ENCODE results near the gene BRSK2.

DNA sequence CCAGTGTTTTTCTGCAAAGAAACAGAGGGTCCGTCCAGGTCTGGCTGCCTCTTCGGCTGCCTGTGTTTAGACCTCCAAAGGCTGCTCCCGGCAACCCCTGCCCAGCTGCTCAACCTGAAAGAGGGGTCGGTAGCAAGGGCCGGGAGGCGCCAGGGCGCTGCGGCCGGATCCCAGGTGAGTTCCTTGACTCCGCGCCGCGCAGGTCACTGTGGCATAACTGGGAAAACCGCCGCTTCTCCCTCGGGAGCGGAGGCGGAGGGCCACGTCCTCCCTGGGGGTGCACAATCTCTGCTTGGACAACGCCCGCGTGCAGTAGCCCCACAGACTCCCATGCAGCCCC lies 1.0 kb upstream of the BRSK2 start:
- TF ChIP-seq TAF1 (IDR thresholded peaks at IDR 0.05; ENCODE audit: borderline replicate concordance, low read depth, low read length) (no peak), JUND (IDR thresholded peaks at IDR 0.05) (no peak), SMC3 (IDR thresholded peaks at IDR 0.05; ENCODE audit: low read depth, low read length) (no peak), RFX5 (IDR thresholded peaks at IDR 0.05; ENCODE audit: low read length) (no peak), USF2 (IDR thresholded peaks at IDR 0.05; ENCODE audit: borderline replicate concordance, low read depth, low read length) (no peak), TEAD4 (IDR thresholded peaks at IDR 0.05; ENCODE audit: borderline replicate concordance, insufficient read depth) (no peak), NRF1 (IDR thresholded peaks at IDR 0.05; ENCODE audit: low read depth, low read length) (no peak), EZH2phosphoT487 (IDR thresholded peaks at IDR 0.05; ENCODE audit: borderline replicate concordance, low read depth) (no peak)
- TF ChIP-seq, protein P1, sequence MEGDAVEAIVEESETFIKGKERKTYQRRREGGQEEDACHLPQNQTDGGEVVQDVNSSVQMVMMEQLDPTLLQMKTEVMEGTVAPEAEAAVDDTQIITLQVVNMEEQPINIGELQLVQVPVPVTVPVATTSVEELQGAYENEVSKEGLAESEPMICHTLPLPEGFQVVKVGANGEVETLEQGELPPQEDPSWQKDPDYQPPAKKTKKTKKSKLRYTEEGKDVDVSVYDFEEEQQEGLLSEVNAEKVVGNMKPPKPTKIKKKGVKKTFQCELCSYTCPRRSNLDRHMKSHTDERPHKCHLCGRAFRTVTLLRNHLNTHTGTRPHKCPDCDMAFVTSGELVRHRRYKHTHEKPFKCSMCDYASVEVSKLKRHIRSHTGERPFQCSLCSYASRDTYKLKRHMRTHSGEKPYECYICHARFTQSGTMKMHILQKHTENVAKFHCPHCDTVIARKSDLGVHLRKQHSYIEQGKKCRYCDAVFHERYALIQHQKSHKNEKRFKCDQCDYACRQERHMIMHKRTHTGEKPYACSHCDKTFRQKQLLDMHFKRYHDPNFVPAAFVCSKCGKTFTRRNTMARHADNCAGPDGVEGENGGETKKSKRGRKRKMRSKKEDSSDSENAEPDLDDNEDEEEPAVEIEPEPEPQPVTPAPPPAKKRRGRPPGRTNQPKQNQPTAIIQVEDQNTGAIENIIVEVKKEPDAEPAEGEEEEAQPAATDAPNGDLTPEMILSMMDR (IDR thresholded peaks at IDR 0.05): no peak
